GM19455 (cell line): ENCODE results near the gene ERP44.
"Not testable (repeated sequence)": the region's sequence is repeated elsewhere in the genome, so short reads cannot be mapped to it uniquely, and the experiment has no call there.

Source experiments
- ATAC-seq: cut with Tn5 transposase; IDR thresholded peaks from one replicate; pipeline ENCODE4 v1.9.1; 2021; ENCODE audit not compliant: unreplicated experiment

ERP44 gene

GRCh38 chr9:100098887-100099721 lies at the start of gene ERP44, which contains the start of gene INVS:
ERP44 (minus strand) TSS chr9:100099000; CDS start chr9:100098840, 160 bp downstream.
INVS (plus strand) TSS chr9:100099243; CDS start chr9:100104522, 5,279 bp downstream.
- ATAC-seq: peak; percentile 98

- not testable (repeated sequence) for ATAC-seq
Measured at GRCh38 chr9:100145976-100146375, 47.2 kb upstream of the ERP44 start.

GRCh38 chr9:100145167-100145934 lies 46.6 kb upstream of the ERP44 start:
- not testable (repeated sequence) for ATAC-seq

- ATAC-seq: not testable (repeated sequence)
Measured at GRCh38 chr9:100141862-100142261, 43.1 kb upstream of the ERP44 start.

- not testable (repeated sequence) for ATAC-seq
Measured at GRCh38 chr9:100140303-100140702, 41.5 kb upstream of the ERP44 start.

GRCh38 chr9:100136799-100137198 lies 38.0 kb upstream of the ERP44 start:
- ATAC-seq: not testable (repeated sequence)

GRCh38 chr9:100134731-100135130 lies 35.9 kb upstream of the ERP44 start:
- no peak for ATAC-seq

GRCh38 chr9:100131875-100132430 lies 33.2 kb upstream of the ERP44 start:
- no peak for ATAC-seq

- no peak for ATAC-seq
Measured at GRCh38 chr9:100131216-100131615, 32.4 kb upstream of the ERP44 start.

GRCh38 chr9:100129772-100130171 lies 31.0 kb upstream of the ERP44 start:
- ATAC-seq: no peak

GRCh38 chr9:100126423-100126822 lies 27.6 kb upstream of the ERP44 start:
- ATAC-seq: no peak

- ATAC-seq: no peak
Measured at GRCh38 chr9:100125910-100126309, 27.1 kb upstream of the ERP44 start.

- no peak for ATAC-seq
Measured at GRCh38 chr9:100125236-100125635, 26.4 kb upstream of the ERP44 start.

- no peak for ATAC-seq
Measured at GRCh38 chr9:100120286-100120685, 21.5 kb upstream of the ERP44 start.

GRCh38 chr9:100117316-100117715 lies 18.5 kb upstream of the ERP44 start:
- ATAC-seq: no peak

GRCh38 chr9:100112677-100113336 lies 14.0 kb upstream of the ERP44 start:
- ATAC-seq: no peak

GRCh38 chr9:100111235-100111634 lies 12.4 kb upstream of the ERP44 start:
- no peak for ATAC-seq

- ATAC-seq: no peak
Measured at GRCh38 chr9:100108559-100108958, 9.8 kb upstream of the ERP44 start.

GRCh38 chr9:100106616-100107015 lies 7.8 kb upstream of the ERP44 start:
- ATAC-seq: no peak

GRCh38 chr9:100105861-100106260 lies 7.1 kb upstream of the ERP44 start:
- ATAC-seq: no peak

- ATAC-seq: no peak
Measured at GRCh38 chr9:100104314-100104713, 5.5 kb upstream of the ERP44 start.
